GM18502 (cell line): ENCODE data around the gene SP7.
"Not testable (repeated sequence)": the region's sequence is repeated elsewhere in the genome, so short reads cannot be mapped to it uniquely, and the experiment has no call there.

Experiments
- ATAC-seq: cut with Tn5 transposase; IDR thresholded peaks from one replicate; pipeline ENCODE4 v1.9.1; 2021; ENCODE audit warnings: mild to moderate bottlenecking; ENCODE audit not compliant: unreplicated experiment, poor library complexity

The SP7 gene

GRCh38 chr12:53347905-53348304 is 11.8 kb upstream of the SP7 start:
- ATAC-seq: no peak

DNA sequence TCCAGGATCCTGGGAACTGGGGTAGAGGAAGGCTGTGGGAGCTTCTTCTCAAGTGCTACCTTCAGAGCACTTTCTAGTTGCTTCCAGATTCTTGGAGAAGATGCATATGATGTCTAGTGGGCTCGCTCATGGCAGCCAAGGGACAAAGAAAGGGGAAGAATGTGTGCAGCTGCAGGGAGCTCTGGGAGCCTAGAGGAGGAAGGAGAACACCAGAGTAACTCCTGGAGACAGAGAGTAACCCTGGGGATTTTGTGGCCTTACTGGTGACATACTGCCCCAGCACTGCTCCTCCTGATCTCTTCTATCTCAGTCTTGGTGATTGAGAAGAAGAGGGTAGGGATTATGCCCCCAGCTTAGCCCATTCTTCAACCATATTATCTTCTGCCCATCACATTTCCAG is 10.3 kb upstream of the SP7 start:
- ATAC-seq: no peak

DNA sequence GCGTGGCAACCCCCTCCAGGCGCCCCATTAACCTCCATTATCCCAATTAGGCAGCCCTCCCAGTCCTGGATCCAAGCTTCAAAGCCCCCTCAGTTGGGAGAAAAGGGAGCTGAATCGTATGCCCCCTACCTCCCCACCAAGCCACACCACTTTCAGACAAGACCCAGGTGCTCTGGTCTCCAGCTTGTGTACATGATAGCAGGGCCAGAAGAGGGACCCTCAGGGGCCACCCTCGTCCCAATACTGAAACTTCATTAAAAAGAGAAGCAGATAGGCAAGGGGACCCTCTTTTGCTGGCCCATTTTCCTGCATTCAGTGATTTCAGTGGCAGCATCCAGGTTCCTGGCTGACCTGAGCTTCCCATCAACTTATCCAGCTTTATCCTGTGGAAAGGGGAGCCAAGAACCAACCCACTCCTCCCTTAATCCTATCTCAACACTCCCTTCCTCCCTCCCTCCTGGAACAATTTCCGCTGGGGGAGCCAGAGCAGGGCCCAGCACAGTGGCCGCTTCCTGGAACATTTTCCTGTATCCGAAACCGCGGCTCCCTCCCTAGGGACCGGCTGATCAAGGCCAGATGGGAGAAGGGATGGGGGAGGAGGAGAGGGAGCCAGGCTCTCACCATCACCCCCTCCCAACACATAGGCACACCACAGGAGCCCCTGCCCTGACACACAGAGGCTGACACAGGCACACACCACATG is 9.5 kb upstream of the SP7 start:
- no peak for ATAC-seq

DNA sequence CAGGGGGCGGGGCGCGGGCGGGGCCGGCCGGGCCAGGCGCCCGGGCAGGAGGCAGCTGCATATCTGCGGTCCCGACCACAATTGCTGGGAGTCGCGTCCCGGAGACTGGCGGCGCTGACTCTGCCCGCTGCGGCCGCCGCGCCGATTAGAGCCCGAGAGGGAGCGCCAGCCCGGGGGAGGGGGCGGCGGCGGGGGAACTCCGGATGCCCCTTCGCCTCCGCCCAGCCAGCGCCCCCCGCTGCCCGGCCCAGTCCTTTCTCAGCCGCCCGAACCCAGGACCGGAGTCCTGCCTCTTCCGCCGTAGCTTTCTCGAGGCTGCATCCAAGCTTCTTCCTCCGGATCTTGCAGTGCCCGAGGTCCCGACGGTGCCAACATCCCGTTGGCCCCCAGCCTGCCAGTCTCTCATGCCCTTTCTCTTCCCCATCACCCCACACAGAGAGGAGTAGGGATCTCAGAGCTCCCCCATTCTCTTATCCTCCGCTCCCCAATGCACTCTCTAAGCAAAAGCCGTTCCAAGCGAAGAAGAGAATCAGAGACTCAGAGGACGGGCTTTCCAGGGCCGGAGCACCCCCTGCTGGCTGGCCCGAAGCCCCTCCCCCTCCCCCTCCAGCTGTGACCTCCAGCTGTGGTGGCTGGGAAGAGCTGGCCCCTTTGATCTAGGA is 8.8 kb upstream of the SP7 start:
- ATAC-seq: peak; percentile 73

DNA sequence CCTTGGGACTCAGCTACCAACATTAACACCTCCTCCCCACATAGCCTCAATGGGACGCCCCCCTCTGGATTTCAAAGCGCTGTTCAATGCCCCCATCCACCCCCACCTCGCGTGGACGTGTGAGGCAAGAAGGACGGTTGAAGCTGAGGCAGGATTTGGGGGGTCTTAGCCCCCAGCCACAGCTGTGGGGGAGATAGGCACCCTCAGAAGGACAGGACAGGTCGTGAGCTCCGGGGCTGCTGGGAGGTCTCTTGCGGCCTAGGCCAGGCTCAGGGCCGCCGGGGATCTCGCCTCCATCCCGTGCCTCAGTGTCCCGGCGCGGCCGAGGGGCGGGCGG is 8.3 kb upstream of the SP7 start:
- no peak for ATAC-seq

- no peak for ATAC-seq
Measured at GRCh38 chr12:53343969-53344368, 7.8 kb upstream of the SP7 start.

DNA sequence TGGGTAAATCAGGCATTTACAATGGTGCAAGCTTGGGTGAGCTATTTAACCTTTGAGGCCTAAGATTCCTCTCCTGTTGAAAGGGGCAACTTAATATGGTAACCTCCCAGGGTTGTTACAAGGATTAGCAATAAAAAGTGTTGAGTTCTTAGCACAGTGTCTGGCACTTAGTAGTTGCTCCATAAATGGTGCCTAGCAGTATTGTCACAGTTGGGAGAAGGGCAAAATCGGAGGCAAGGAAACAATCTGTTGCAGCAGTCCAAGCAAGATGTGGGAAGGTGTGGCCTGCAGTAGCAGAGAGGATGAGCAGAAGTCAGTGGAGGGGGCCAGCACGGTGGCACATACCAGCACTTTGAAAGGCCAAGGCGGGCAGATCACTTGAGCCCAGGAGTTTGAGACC is 7.3 kb upstream of the SP7 start:
- ATAC-seq: no peak

- no peak for ATAC-seq
Measured at GRCh38 chr12:53340398-53340797, 4.2 kb upstream of the SP7 start.

GRCh38 chr12:53338916-53339315 is 2.8 kb upstream of the SP7 start:
- ATAC-seq: no peak

- ATAC-seq: no peak
Measured at GRCh38 chr12:53338017-53338416, 1.9 kb upstream of the SP7 start.

DNA sequence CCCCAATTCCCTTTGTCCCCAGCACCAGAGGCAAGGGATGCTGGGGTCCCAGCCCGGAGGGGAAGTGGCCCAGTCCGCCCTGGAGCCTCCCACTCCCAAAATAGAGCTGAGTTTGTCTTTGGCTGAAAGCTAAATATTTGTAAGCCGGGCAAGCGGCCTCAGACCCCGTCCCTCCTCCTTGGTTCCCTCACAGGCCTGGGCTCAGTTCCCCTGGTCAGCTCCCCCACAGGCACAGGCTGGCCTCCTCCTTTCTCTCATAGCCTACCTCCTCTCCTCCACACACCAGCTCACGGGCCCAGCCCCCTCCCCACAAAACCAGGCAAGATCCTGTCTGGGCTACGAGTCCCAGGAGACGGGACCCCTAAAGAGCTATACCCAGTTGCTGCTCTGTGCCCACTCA is 1.3 kb downstream of the SP7 start:
- ATAC-seq: no peak

- no peak for ATAC-seq
Measured at GRCh38 chr12:53333845-53334244, 2.3 kb downstream of the SP7 start.

GRCh38 chr12:53333289-53333688 is 2.9 kb downstream of the SP7 start:
- no peak for ATAC-seq

GRCh38 chr12:53332744-53333143 is 3.4 kb downstream of the SP7 start:
- ATAC-seq: no peak

- not testable (repeated sequence) for ATAC-seq
Measured at GRCh38 chr12:53332339-53332738, 3.8 kb downstream of the SP7 start.

DNA sequence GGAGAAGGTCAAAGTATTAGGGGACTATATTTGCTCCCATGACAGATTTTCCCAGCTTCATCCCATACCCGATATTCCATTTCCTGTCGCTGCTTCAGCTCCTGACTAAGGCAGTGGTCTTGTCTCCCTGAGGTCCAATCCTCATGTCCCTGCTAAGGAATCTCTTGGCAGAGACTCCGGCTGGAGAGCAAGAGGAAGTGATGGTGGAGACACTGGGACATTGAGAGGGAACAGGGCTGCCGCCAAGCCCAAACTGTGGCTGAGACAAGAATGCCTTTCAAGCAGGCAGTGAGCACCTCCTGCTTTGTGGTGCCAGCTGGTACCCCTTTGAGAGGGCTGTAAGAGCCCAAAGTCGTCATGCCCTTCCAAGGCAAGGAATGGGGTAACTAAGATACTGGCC is 5.5 kb downstream of the SP7 start:
- ATAC-seq: no peak

DNA sequence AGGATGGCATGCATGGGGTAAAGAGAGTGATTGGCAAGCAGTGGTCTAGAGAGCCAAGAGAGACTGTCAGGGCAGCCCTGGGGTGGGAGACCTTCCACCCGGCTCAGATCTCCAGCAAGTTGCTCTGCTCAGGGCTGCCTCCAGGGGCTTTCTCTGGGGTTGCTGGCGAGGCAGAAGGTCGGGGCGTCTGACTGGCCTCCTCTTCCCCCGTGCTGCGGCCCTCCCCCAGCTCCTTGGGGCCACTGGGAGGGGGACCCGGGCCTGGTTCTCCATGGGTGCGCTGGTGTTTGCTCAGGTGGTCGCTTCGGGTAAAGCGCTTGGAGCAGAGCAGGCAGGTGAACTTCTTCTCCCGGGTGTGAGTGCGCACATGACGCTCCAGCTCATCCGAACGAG is 8.1 kb downstream of the SP7 start:
- ATAC-seq: no peak

DNA sequence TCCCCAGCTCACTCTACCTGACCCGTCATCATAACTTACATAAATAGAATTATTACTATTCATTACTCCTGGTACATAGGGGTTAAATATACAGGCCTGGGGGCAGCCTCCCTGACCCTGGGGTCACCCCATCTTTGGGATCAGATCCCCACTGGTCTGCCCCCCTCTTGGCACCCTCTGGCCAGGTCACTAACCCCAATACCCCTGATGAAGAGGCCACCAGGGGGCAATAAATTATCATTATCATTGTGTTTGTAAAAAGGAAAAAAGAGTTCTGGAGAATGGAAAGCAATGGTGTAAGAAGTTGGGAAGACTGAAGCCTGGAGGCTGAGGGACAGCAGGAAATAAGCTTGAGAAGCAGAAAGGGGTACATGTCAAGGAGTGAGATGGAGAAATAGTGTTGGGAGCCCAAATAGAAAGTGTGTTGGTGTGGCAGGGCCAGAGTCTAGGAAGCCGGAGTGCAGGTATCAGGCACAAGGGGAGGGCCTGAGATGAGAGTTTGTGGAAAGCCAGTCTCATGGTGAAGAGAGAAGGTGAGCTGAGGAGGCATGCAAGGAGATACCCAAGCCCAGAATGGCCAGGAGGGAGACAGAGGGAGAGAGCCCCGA is 8.6 kb downstream of the SP7 start:
- no peak for ATAC-seq

DNA sequence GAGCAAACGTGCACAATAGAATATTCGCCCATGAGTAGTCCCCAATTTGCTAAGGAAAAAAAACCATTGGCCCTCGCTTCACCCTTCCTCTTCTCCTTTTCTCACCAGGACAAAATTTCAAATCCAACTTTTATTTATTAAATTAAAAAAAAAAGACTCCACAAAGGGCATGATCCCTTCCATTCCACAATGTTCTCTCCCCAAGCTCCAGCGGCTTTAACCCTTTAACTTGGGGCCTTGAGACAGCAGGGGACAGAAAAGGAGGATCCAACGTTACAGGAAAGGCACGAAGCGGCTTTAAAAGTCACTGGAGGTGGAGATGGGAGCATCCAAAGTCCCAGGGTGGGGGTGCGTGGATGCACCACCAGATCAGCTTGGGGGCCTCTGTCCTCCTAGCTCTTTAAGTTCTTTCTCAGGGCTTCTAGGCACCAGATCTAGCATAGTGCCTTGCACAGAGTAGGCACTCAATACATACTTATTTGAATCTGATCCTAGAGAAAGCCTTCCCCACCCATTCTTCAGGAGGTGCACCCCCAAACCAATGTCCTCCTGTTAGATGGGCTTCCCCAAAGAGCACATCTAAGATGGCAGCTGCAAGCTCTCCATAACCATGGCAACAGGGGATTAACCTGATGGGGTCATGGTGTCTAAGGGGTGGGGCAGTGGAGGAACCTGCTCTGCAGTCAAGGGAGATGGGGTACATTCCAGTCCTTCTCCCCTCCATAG is 9.5 kb downstream of the SP7 start:
- ATAC-seq: no peak

- no peak for ATAC-seq
Measured at GRCh38 chr12:53325511-53326061, 10.6 kb downstream of the SP7 start.
